Esophagus muscularis mucosa (tissue), 4 donors: ENCODE results near the gene SMPD2.

Experiments
- EP300 ChIP-seq: sonication (generic); formaldehyde crosslinking; IDR thresholded peaks from one replicate; pipeline ENCODE4 v1.6.1; 2017; ENCODE audit warnings: antibody characterized with exemption
- POLR2A ChIP-seq: fragments of 450-650 bp; IDR thresholded peaks from one replicate; pipeline ENCODE4 v1.6.1; 2017; ENCODE audit warnings: antibody characterized with exemption, moderate library complexity, mild to moderate bottlenecking, low read depth
- POLR2AphosphoS5 ChIP-seq, 2 donors: sonication (generic); formaldehyde crosslinking; IDR thresholded peaks; one replicate each; pipeline ENCODE4 v1.6.1; 2017; ENCODE audit warnings: antibody characterized with exemption in 2 of 2
- TF ChIP-seq, protein P1 (sequence below), 3 experiments: fragments of 200-600 bp in 2 of 3; fragments of 450-650 bp in 1 of 3; sonication (generic) in 2 of 3; IDR thresholded peaks; one replicate each; pipeline ENCODE4 v1.5.1; 2017 to 2019; ENCODE audit warnings: antibody characterized with exemption in 3 of 3, mild to moderate bottlenecking in 2 of 3, moderate library complexity in 1 of 3

DNA sequence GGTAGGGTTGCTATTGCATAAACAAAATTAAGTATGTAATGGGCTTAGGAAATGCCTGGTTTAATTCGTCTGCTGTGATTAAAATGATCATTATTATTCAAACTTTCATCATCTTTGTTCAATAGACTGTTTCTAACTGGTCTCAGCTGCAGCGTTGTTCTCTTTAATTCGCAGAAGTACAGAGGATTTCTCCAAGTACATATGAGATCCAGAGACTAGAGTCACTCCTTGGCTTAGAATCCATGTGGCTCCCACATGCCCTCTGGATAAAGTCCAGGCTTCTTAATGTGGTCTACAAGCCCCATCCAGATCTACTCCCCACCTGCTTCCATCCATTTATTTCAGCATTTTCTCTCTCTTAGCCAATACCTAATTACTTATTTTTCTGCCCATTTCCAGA is 43.6 kb downstream of the SMPD2 start:
- TF ChIP-seq POLR2AphosphoS5 (IDR thresholded peaks at IDR 0.05) (no peak), POLR2A (no peak), EP300 (no peak)
- TF ChIP-seq, protein P1, sequence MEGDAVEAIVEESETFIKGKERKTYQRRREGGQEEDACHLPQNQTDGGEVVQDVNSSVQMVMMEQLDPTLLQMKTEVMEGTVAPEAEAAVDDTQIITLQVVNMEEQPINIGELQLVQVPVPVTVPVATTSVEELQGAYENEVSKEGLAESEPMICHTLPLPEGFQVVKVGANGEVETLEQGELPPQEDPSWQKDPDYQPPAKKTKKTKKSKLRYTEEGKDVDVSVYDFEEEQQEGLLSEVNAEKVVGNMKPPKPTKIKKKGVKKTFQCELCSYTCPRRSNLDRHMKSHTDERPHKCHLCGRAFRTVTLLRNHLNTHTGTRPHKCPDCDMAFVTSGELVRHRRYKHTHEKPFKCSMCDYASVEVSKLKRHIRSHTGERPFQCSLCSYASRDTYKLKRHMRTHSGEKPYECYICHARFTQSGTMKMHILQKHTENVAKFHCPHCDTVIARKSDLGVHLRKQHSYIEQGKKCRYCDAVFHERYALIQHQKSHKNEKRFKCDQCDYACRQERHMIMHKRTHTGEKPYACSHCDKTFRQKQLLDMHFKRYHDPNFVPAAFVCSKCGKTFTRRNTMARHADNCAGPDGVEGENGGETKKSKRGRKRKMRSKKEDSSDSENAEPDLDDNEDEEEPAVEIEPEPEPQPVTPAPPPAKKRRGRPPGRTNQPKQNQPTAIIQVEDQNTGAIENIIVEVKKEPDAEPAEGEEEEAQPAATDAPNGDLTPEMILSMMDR (IDR thresholded peaks at IDR 0.05): no peak
